Loucy (cell line): ENCODE data around the gene SPANXA2.

ENCODE experiments used
- H2AFZ ChIP-seq: fragments of 200-600 bp; sonication (generic); 2 replicates; pipeline ENCODE4 v1.6.0; 2016; ENCODE audit warnings: antibody characterized with exemption, mild to moderate bottlenecking, low read length, moderate library complexity
- H3F3A ChIP-seq: fragments of 200-600 bp; 2 replicates; pipeline ENCODE4 v1.6.0; 2016; ENCODE audit warnings: antibody characterized with exemption, low read depth, mild to moderate bottlenecking
- H3K27me3 ChIP-seq: fragments of 200-600 bp; sonication (generic); 2 replicates; pipeline ENCODE4 v1.6.1; 2014; ENCODE audit warnings: low read length, mild to moderate bottlenecking; ENCODE audit not compliant: insufficient read depth, poor library complexity, severe bottlenecking
- H3K36me3 ChIP-seq: fragments of 200-600 bp; sonication (generic); 2 replicates; pipeline ENCODE4 v1.6.1; 2016; ENCODE audit warnings: low read length; ENCODE audit not compliant: insufficient read depth
- H3K4me1 ChIP-seq: fragments of 200-600 bp; sonication (generic); 2 replicates; pipeline ENCODE4 v1.5.1; 2014; ENCODE audit warnings: low read length, mild to moderate bottlenecking; ENCODE audit not compliant: insufficient read depth, poor library complexity, severe bottlenecking
- H3K4me2 ChIP-seq: fragments of 200-600 bp; sonication (generic); 2 replicates; pipeline ENCODE4 v1.6.0; 2014; ENCODE audit warnings: antibody characterized with exemption, low read length, low read depth, mild to moderate bottlenecking; ENCODE audit not compliant: poor library complexity, severe bottlenecking
- H3K4me3 ChIP-seq: fragments of 200-600 bp; sonication (generic); 2 replicates; pipeline ENCODE4 v1.5.1; 2014; ENCODE audit warnings: low read length, mild to moderate bottlenecking, mixed read lengths; ENCODE audit not compliant: poor library complexity, severe bottlenecking
- H3K79me2 ChIP-seq: fragments of 200-600 bp; sonication (generic); 2 replicates; pipeline ENCODE4 v1.6.1; 2014; ENCODE audit warnings: low read length; ENCODE audit not compliant: insufficient read depth
- H3K9ac ChIP-seq: fragments of 200-600 bp; sonication (generic); 2 replicates; pipeline ENCODE4 v1.6.0; 2014; ENCODE audit warnings: mild to moderate bottlenecking, low read depth, low read length, moderate library complexity; ENCODE audit not compliant: poor library complexity, severe bottlenecking
- H3K9me2 ChIP-seq: fragments of 200-600 bp; sonication (generic); replicated peaks from 2 replicates; pipeline ENCODE4 v1.6.1; 2016; ENCODE audit warnings: low read depth, low read length, mixed read lengths
- H3K9me3 ChIP-seq: fragments of 200-600 bp; sonication (generic); 2 replicates; pipeline ENCODE4 v1.6.1; 2014; ENCODE audit warnings: mild to moderate bottlenecking, antibody characterized with exemption, low read length, low read depth; ENCODE audit not compliant: insufficient read depth
- H4K20me1 ChIP-seq: fragments of 200-600 bp; sonication (generic); 2 replicates; pipeline ENCODE4 v1.6.0; 2014; ENCODE audit warnings: antibody characterized with exemption, low read length, mild to moderate bottlenecking; ENCODE audit not compliant: insufficient read depth, poor library complexity, severe bottlenecking
- EZH2phosphoT487 ChIP-seq: fragments of 200-600 bp; IDR thresholded peaks from 2 replicates; pipeline ENCODE4 v1.6.1; 2018; ENCODE audit warnings: antibody characterized with exemption, mild to moderate bottlenecking, moderate library complexity, borderline replicate concordance
- TF ChIP-seq, protein P1 (sequence below): fragments of 200-600 bp; sonication (generic); conservative IDR thresholded peaks from 2 replicates; pipeline ENCODE4 v1.5.1; 2014; ENCODE audit warnings: mild to moderate bottlenecking, antibody characterized with exemption, low read length

SPANXA2 gene

DNA sequence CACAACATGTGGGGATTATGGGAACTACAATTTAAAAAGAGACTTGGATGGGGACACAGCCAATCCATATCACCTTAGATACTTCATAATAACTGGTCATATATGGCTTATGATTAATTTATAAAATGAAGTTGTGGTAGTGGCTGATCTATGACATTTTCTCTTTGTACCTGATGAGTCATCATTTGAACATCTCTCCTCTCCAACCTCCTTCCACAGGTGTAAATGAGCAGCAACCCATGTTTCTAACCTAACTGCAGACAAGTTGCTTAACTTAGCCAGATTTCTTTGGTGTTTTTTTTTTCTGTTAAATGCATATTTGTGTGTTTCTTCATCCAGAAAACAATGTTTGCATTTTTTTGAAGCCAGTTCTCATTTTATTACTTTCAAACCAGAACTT is 42.6 kb downstream of the SPANXA2 start:
- Histone ChIP-seq H3K4me1 (no peaks in the 10 kb centered on the region), H3K79me2 (no peaks in the 10 kb centered on the region), H4K20me1 (no peaks in the 10 kb centered on the region), H3K9me3 (no peaks in the 10 kb centered on the region), H3F3A (no peaks in the 10 kb centered on the region), H3K9me2 (no peaks in the 10 kb centered on the region), H2AFZ (no peak overlapping the region), H3K9ac (no peak overlapping the region), H3K4me3 (no peak overlapping the region), H3K4me2 (no peak overlapping the region), H3K36me3 (no peaks in the 10 kb centered on the region), H3K27me3 (no peaks in the 10 kb centered on the region)
- no peak for TF ChIP-seq EZH2phosphoT487
- TF ChIP-seq, protein P1, sequence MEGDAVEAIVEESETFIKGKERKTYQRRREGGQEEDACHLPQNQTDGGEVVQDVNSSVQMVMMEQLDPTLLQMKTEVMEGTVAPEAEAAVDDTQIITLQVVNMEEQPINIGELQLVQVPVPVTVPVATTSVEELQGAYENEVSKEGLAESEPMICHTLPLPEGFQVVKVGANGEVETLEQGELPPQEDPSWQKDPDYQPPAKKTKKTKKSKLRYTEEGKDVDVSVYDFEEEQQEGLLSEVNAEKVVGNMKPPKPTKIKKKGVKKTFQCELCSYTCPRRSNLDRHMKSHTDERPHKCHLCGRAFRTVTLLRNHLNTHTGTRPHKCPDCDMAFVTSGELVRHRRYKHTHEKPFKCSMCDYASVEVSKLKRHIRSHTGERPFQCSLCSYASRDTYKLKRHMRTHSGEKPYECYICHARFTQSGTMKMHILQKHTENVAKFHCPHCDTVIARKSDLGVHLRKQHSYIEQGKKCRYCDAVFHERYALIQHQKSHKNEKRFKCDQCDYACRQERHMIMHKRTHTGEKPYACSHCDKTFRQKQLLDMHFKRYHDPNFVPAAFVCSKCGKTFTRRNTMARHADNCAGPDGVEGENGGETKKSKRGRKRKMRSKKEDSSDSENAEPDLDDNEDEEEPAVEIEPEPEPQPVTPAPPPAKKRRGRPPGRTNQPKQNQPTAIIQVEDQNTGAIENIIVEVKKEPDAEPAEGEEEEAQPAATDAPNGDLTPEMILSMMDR: no peak

DNA sequence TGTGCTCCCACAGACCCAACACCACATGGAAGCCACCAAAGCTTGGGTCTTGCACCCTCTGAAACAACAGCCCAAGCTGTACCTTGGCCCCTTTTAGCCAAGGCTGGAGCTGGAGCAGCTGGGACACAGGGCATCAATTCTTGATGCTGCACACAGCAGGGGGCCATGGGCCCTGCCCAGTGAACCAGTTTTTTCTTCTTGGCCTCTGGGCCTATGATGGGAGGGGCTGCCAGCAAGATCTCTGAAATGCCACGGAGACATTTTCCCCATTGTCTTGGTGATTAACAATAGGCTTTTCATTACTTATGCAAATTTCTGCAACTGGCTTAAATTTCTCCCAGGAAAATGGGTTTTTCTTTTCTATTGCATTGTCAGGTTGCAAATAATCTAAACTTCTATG is 49.0 kb downstream of the SPANXA2 start:
- TF ChIP-seq EZH2phosphoT487: no peak
- TF ChIP-seq, protein P1: no peak
- no peaks in the 10 kb centered on the region for H3K36me3 ChIP-seq
- H3K9me2 ChIP-seq: no peaks in the 10 kb centered on the region
- no peaks in the 10 kb centered on the region for H3K9me3 ChIP-seq
- H2AFZ ChIP-seq: no peak overlapping the region
- no peaks in the 10 kb centered on the region for H3K79me2 ChIP-seq
- H3K4me3 ChIP-seq: no peak overlapping the region
- H3K4me1 ChIP-seq: no peaks in the 10 kb centered on the region
- H4K20me1 ChIP-seq: no peaks in the 10 kb centered on the region
- H3K4me2 ChIP-seq: no peak overlapping the region
- H3F3A ChIP-seq: no peaks in the 10 kb centered on the region
- H3K9ac ChIP-seq: no peak overlapping the region
- no peaks in the 10 kb centered on the region for H3K27me3 ChIP-seq
